GDM1 (cell line): ENCODE results near the gene TAMALIN.
A peak's percentile ranks its signal among the peaks of the same experiment; 100 is the strongest.

Experiments used
- DNase-seq: peaks from one replicate; lab custom pipeline; 2025; lab: John Stamatoyannopoulos, UW

TAMALIN gene

DNA sequence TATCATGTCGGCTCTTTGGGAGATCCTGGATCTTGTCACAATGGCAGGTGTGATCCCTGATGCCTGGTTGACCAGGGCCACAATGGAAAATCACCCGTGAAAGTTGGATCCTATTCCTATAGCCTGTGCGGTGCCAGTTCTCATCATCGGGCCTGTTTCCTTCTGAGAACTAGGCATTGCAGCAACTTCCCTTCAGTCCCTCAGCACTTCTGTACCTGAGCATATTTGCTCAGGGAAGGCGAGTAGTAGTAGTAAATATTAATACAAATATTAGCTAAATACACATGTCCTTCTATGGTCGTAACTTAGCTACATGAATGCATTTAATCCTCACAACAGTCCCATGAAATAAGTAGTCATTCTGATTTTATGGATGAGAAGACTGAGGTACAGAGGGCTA lies 22.1 kb upstream of the TAMALIN start:
- DNase-seq, result no peak

DNA sequence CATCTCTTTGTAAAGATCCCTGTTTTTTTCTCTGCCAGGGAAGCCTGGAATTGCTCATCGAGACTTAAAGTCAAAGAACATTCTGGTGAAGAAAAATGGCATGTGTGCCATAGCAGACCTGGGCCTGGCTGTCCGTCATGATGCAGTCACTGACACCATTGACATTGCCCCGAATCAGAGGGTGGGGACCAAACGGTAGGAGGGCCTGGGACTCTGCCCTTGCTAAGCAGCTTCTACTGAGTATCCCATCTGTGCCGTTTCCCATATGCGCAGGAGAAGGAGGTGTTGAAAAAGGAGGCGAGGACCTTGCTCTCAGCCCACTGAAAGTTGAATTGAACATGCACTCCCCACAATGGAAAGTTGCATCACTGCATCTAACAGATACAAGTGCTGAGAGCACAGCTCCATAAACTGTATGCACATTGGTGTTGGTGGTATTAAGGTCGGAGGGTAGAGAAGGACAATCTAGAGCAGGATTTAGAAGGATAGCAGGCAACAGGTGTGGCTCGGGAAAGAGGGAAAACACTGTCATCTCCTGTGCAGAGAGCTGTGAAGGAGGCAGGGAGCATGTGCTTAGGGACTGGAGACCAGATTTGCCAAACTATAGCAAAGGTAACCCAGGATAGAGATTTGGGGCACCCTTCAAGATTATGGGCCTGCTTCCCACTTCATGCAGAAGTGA lies 21.5 kb upstream of the TAMALIN start:
- DNase-seq, result no peak

- no peak for DNase-seq
Observed at GRCh38 chr12:51986834-51987233, 19.9 kb upstream of the TAMALIN start.

DNA sequence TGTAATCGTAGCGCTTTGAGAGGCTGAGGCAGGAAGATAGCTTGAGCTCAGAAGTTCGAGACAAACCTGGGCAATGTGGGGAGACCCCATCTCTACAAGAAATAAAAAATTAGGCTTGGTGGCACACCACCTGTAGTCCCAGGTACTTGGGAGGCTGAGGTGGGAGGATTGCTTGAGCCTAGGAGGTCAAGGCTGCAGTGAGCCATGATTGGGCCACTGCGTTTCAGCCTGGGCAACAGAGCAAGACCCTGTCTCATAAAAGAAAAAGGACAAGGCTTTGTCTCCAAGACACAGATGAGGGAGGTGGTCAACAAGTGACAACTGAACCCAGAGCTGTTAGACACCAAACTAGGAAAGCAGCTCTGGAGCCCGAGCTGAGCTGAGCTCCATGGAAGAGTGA lies 14.5 kb upstream of the TAMALIN start:
- DNase-seq, result no peak

GRCh38 chr12:51994539-51994820 lies 12.3 kb upstream of the TAMALIN start:
- DNase-seq, result no peak

DNA sequence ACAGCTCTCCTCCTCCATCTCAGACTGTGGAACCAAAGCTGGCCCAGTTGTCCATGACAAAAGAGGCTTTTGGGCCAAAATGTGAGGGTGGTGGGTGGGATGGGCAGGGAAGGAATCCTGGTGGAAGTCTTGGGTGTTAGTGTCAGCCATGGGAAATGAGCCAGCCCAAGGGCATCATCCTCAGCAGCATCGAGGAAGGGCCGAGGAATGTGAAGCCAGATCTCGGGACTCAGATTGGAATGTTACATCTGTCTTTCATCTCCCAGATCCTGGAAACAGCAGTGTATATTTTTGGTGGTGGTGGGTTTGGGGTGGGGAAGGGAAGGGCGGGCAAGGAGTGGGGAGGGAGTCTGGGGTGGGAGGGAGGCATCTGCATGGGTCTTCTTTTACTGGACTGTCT lies 11.8 kb upstream of the TAMALIN start:
- no peak for DNase-seq

- no peak for DNase-seq
Observed at GRCh38 chr12:51997136-51997535, 9.6 kb upstream of the TAMALIN start.

DNA sequence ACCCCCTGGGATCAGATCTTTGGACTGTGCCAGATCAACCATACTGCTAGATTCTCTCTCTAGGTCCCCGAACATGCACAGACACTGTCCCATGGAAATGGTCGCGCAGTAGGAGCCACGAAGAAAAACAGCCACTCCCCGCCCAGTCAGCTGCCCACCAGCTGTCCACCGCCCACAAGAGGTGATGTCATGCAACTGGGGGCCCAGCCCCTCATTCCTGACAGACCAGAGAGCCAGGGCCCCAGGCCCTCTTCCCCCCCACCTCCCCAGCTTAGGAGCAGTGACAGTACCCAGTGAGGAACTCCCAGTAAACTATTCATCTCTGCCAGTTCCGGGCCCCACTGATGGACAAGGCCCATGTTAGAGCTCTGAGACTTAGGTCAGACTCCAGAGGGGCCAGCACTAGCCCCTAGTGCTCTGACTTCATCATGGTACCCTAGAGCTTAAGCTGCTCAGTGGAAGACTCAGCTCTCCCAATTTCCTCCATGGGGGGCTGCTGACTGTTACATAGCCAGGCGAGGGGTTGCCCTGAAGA lies 3.7 kb upstream of the TAMALIN start:
- no peak for DNase-seq

DNA sequence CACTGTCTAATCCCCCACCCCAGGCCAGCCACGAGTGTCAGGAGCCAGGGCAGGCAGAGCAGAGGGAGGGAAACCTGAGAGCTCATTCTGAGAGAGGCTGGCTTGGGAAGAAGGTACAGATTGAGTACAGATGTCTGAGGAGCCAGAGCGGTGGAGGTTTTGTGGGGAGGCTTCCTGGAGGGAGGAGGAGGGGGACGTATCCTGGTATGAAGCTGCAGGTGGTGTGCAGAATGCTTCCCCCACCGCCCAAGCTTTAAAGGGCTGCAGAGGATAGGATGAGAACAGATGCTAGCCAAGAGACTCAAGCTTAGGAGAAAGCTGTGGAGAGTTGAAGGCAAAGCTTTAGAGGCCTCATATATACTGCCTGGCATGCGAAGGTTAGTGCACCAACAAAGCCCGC lies 3.2 kb upstream of the TAMALIN start:
- no peak for DNase-seq

DNA sequence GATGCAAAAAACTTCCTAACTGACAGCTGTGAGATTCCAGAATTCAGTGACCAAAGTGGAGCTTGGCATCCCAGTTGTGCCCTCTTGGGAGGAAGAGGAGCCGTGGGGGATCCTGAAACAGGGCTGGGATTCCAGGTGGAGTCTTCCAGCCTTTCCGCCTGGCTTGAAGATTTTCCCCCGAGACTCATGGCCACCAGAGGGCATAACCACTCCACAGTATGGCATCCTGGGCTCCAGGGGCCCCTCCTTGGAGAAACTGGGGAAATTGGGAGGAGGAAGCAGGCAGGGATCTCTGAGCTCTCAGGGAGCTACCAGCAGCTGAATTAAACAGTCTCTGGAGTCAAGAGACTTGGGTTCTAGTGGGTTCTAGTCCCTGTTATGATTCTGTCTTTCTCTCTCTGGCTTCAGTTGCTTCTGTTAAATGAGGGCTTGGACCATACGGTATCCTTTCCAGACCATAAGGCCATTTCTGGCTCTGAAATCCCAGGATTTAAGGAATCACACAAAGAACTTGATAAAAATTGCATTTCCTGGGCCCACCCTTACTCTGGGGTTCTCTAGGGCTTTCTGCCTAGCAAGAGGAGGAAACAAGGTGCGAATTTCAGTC lies 2.6 kb upstream of the TAMALIN start:
- no peak for DNase-seq

DNA sequence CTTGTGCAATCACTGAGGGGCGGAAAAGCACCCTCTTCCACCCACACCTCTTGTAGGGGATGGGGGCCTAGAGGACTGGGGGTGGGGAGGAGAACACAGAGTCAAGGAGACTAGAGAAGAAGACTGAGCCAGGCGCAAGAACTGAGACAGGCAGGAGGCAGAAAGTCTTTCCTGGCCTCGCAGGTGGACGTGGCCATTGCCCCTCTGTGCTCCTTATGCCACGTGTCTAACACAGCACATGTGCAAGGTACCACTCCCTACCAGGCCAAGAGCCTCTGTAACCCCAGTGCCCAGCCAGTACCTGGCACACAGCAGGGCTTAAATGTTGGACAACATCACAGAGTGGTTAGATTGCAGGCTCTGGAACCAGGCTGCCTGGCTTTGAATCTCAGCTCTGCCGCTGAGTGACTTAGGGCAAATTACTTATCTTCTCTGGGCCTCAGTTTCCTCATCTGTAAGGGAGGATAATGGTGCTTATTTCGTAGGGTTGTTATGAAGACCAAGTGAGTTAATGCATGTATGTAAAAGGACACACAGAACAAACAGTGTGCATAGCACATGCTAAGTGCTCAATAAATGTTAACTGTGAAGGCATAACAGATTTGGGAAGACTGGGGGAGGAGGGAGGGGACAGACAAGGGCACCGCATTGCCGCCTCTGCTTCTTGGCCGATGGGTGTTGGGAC lies 1.4 kb upstream of the TAMALIN start:
- DNase-seq, result no peak

DNA sequence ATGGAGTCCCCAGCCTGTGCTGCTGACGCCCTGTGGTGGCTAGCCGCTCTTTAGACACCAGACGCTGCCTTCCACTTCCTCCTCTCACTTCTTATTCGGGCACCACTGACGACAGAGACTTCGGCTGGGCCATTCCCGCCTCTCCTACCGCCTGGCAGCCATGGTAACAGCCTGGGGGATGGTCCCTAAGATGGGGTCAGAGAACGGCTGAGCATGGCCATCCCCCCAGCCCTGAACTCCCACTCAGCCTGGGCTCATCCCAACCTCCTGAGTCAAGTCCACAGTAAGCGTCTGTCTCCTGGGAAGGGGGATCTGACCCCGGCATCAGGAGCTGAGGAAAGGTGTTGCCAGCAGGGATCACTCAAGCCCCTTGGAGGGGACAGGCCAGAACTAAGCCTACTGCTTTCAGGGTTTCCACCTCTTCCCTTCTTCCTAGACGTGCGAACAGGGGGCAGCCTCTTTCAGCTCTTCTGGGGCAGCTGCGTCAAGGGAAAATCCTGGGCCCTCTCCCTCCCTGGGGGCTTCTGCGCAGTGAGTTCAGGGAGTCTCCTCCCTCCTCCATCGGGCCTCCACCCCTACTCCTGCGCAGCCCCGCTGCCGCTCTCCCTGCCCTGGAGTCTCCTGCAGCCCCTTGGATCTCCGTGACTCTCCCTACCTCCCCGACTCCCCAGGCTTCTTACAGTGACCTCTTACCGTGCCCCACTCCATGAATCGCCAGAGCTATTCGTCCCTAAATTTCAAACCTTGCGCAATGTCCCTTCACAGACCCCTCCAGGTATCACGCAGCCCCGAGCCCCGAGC lies 643 bp upstream of the TAMALIN start:
- peak; percentile 33 for DNase-seq

GRCh38 chr12:52007158-52007921 lies 594 bp downstream of the TAMALIN start:
- DNase-seq, result no peak

GRCh38 chr12:52007982-52008510 lies 1.3 kb downstream of the TAMALIN start:
- DNase-seq, result no peak

DNA sequence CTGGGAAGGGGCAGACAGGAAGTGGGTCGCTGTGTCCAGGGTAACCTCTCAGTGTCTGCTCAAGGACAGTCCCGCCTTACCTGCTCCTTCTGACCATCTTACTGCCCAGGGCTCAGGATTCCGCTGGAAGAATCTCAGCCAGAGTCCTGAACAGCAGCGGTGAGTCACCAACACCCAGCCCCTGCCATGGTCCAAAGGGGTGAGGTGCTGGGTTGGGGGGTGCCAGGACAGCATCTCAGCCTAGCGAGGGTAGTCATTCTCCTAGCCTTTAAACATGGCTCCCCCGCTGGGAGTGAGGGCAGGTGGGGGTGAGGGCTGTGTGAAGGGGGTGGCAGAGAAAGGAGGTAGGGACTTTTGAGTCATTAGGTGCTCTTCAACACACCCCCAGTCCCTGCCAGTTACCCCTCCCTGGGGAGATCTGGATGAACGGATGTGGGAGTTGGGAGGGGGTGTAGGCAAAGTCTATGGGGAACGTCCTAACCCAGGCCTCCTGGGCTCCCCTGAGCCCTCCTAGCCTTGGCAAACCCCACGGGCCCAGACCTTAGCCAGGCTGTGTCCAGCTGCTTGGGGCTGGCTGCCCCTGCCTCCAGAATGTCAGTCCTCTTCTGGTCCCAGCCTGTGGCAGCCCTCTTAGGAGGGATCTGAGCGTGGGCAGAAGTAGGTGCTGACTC lies 2.5 kb downstream of the TAMALIN start:
- DNase-seq, result no peak

DNA sequence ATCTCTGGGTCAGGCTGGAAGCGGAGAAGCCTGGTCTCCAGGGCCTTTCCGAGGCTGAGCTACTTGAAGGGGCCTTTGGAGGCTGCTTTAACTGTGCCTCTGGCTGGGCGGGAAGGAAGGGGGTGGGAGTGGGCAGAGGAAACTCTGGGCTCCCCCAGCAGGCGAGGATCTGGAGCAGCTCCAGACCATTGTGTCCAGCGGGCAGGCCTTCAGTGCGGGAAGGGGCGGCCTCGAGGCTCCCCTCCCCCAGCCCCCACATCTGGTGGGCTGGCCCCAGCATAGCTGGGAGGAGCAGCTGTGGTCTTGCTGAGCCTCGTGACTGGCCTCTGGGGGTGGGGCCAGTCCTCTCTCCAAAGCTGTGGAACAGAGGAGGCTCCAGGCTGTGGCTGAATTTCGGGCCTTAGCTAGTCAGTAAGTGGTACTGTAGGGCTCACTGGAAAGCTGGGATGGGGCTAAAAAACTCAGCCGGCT lies 3.4 kb downstream of the TAMALIN start:
- no peak for DNase-seq

GRCh38 chr12:52010692-52011601 lies 4.2 kb downstream of the TAMALIN start:
- no peak for DNase-seq

GRCh38 chr12:52011602-52012214 lies 5.0 kb downstream of the TAMALIN start:
- no peak for DNase-seq

- no peak for DNase-seq
Observed at GRCh38 chr12:52013626-52014310, 7.0 kb downstream of the TAMALIN start.
